Right atrium auricular region (tissue), 2 donors: ENCODE measurements around the gene CDH24. TPM values are rescaled to one million over a fixed set of nuclear protein-coding genes. Genes with fewer than 3 reads are reported as not detected.

Experiments used
- DNase-seq: peaks from one replicate; pipeline ENCODE4 v3.0.0-alpha.2; 2019; ENCODE audit warnings: low spot score
- H3K27ac ChIP-seq, 2 donors: fragments of 200-600 bp; sonication (generic); 1 replicate in 1 of 2; 2 replicates in 1 of 2; pipeline ENCODE4 v1.5.1; 2016 to 2019
- H3K27me3 ChIP-seq, 2 donors: fragments of 200-600 bp; sonication (generic); one replicate each; pipeline versions ENCODE4 v1.5.1 to v1.6.0; 2017 to 2019
- H3K36me3 ChIP-seq: fragments of 200-600 bp; sonication (generic); one replicate; pipeline ENCODE4 v1.5.1; 2016
- H3K4me1 ChIP-seq, 2 donors: fragments of 200-600 bp; sonication (generic); one replicate each; pipeline versions ENCODE4 v1.5.1 to v1.6.0; 2017 to 2019
- H3K4me3 ChIP-seq, 2 donors: fragments of 200-600 bp; sonication (generic); 1 replicate in 1 of 2; 2 replicates in 1 of 2; pipeline ENCODE4 v1.5.1; 2017 to 2019; ENCODE audit warnings: mild to moderate bottlenecking in 1 of 2, moderate library complexity in 1 of 2
- H3K9me3 ChIP-seq, 2 donors: fragments of 200-600 bp; sonication (generic); one replicate each; pipeline ENCODE4 v1.5.1; 2019
- CTCF ChIP-seq, 2 donors: fragments of 200-600 bp; sonication (generic); IDR thresholded peaks; one replicate each; pipeline ENCODE4 v1.5.1; 2019; ENCODE audit warnings: antibody characterized with exemption in 2 of 2
- total RNA-seq, 2 donors: library from RNA; depleted of rRNA; stranded (reverse); fragments of >200 nt; gene quantifications; one replicate each; pipeline ENCODE4 v1.1.0, GENCODE V29; 2016

CDH24 gene
- total RNA-seq, 2 donors from 2014 or later: 1.3 to 1.4 TPM

DNA sequence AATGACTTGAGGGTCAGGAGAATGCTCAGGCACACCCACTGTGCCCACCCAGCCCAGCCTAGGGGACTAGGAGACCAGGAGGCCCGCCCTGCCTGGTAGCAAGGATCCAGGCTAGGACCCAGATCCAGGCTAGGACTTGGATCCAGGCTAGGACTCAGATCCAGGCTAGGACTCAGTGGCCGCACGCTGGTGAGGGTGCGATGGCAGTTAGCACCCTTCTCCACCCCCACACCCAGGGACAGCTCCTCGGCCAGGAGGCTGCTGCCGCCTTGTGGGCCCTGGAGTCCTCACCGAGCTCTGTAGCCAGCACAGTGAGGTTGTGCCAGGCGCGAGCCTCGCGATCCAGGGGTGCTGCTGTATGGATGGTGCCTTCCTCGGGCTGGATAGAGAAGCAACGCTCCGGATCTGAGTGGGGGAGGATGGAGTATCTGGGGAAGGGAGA, 5.1 kb downstream of the CDH24 start:
- Histone ChIP-seq H3K9me3 (no peaks in the 10 kb centered on the region), H3K27me3 (no peaks in the 10 kb centered on the region), H3K4me3 (no peak overlapping the region), H3K27ac (no peak overlapping the region), H3K36me3 (no peaks in the 10 kb centered on the region), H3K4me1 (peaks cover 0 to 14% of the 10 kb centered on the region in 2 donors)
- DNase-seq: no peak
- peak in 1 of 2 donors; percentile 48 for TF ChIP-seq CTCF (IDR thresholded peaks at IDR 0.05)

DNA sequence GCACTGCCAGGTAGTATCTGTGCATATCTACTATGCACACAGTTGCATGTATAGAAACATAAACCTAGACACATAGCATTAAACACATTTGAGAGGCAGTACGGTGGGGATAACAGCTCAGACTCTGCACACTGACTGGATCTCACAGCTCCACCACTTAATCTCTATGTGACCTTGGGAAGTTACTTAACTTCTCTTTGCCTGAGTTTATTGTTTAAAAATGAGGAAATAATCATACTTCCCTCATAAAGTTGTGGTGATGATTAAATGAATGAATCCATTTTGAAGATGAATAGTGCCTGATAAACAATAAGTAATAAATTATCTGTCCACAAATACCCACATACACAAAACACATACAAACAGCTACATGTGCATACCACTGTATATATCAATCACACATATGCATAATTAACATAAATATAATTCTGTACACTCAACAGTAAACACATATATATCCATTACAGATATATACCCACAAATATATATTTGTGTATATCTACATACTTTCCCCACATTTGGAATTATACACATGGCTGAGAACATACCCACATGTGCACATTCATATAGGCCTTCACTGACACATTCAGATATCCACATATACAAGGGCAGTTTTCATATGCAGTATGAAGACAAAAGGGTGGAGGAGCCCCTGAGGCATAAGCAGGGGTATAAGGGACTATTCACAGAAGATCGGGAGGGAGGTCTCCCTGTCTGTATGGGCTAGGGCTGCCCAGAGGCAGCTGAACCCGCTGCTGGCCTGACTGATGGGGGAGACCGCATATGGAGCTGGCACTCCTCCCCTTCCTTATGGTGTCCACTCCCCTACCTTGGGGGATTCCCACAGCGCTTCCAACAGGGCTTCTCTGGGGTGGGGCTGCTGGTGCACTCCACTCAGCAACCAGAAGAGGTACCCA, 5.9 kb downstream of the CDH24 start:
- Histone ChIP-seq H3K27me3 (no peaks in the 10 kb centered on the region), H3K27ac (no peak overlapping the region), H3K9me3 (no peaks in the 10 kb centered on the region), H3K4me1 (peaks cover 0 to 6% of the 10 kb centered on the region in 2 donors), H3K4me3 (no peak overlapping the region), H3K36me3 (no peaks in the 10 kb centered on the region)
- TF ChIP-seq CTCF (IDR thresholded peaks at IDR 0.05): no peak
- DNase-seq: no peak

DNA sequence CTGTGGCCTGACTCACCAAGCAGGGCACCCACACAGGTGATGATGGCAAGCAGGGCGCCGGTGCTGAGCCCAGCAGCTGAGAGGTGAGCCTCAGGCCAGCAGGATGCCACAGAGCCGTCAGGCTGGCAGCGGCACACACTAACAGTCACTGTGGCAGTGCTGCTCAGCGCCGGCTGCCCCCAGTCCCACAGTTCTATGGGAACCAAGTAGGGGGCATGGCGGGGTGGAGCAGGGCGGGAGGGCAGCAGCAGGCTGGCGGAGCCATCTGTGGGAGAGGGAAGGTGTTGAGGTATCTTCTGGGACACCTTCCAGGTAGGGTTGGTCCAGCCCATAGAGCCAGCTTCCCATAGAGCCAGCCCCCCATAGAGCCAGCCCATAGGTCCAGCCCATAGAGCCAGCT, 8.3 kb downstream of the CDH24 start:
- H3K36me3 ChIP-seq: no peaks in the 10 kb centered on the region
- TF ChIP-seq CTCF (IDR thresholded peaks at IDR 0.05): no peak

DNA sequence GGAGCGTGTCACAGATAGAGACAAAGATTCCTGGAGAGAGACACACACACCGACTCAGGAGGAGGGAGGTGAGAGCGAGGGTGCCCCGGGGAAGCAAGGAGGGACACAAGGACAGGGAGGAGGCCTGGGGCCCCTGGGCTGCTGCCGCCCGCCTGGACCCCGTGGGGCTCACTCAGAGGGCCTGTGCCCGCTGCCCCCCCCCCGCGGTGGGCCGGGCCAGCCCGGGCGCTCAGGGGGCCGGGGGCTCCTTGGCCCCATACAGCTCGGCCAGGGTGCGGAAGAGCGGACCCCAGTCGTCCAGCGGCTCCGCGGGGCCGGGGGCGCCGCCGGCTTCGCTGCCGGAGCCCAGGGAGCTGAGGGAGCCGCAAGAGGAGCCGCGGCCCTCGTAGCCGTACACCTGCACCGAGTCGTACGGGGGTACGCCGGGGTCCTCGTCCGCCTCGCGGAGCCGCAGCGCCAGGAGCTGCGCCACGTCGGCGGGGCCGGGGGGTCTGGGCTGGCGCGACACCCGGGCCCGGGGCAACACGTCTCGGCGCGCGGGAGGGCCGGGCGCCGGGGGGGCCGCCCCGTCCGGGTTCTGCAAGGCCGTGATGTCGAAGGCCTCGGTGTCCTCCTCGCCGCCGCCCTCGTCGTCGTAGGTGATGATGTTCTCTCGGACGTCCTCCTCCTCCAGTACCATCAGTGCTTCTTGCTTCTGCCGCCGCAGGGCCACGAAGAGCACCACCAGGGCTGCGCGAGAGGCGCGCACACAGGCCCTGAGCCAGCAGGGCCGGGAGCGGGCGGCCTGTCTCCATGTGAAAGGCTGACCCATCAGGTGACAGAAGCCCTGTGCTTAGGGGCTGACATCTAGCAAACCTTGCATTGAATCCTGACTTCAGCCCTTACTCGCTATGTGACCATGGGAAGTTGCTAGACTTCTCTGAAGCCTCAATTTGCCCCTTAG, 9.3 kb downstream of the CDH24 start:
- Histone ChIP-seq H3K4me3 (no peak overlapping the region), H3K4me1 (peaks cover 0 to 9% of the 10 kb centered on the region in 2 donors), H3K27ac (peak overlapping the region in 1 of 2 donors; percentile 16), H3K9me3 (no peaks in the 10 kb centered on the region), H3K36me3 (no peaks in the 10 kb centered on the region), H3K27me3 (no peaks in the 10 kb centered on the region)
- no peak for DNase-seq
- no peak for TF ChIP-seq CTCF (IDR thresholded peaks at IDR 0.05)

More for the DNA sequence above, 8.3 kb downstream of the CDH24 start:
- Histone ChIP-seq H3K4me1 (peaks cover 0 to 9% of the 10 kb centered on the region in 2 donors), H3K4me3 (no peak overlapping the region), H3K27me3 (no peaks in the 10 kb centered on the region), H3K9me3 (no peaks in the 10 kb centered on the region), H3K27ac (no peak overlapping the region)
- DNase-seq: no peak

GRCh38 chr14:23047034-23047634, 10.2 kb downstream of the CDH24 start:
- Histone ChIP-seq H3K4me1 (peaks cover 0 to 9% of the 10 kb centered on the region in 2 donors), H3K27me3 (no peaks in the 10 kb centered on the region), H3K36me3 (no peaks in the 10 kb centered on the region), H3K4me3 (no peak overlapping the region), H3K9me3 (no peaks in the 10 kb centered on the region), H3K27ac (peak overlapping the region; percentile 16 to 35)
- TF ChIP-seq CTCF (IDR thresholded peaks at IDR 0.05): no peak
- DNase-seq: no peak
